H1 (cell line): ENCODE measurements around the gene OST4. TPM values are rescaled to one million over a fixed set of nuclear protein-coding genes. Genes with fewer than 3 reads are reported as not detected.

Experiments used
- CTCF ChIA-PET: fragments of 300-600 bp; sonication (Branson Sonifier 250); formaldehyde crosslinking; loops from one replicate; lab custom pipeline; 2021; ENCODE audit not compliant: partially characterized antibody; lab: Charles Lee
- POLR2A ChIA-PET: fragments of 300-600 bp; sonication (Branson Sonifier 250); formaldehyde crosslinking; loops from one replicate; lab custom pipeline; 2021; ENCODE audit warnings: inconsistent platforms; ENCODE audit not compliant: partially characterized antibody; lab: Charles Lee
- DNase-seq, 2 experiments: peaks; one replicate each; pipeline versions ENCODE4 v3.0.0 to v3.0.0-alpha.2; 2010 to 2022; ENCODE audit warnings: low spot score in 2 of 2, low read depth in 1 of 2, mixed read lengths in 1 of 2
- FAIRE-seq: peaks from 2 replicates; lab custom pipeline; 2011; peaks lifted over from hg19 to GRCh38; lab: Jason Lieb, UNC
- H2AFZ ChIP-seq: 2 replicates; pipeline ENCODE4 v1.8.1; 2012; ENCODE audit warnings: low read length, inconsistent platforms
- H2AK5ac ChIP-seq: 2 replicates; pipeline ENCODE4 v1.6.1; 2013; ENCODE audit warnings: low read depth, low read length
- H2BK120ac ChIP-seq: replicated peaks from 2 replicates; pipeline ENCODE3; 2013; ENCODE audit warnings: low read depth, low read length, inconsistent platforms
- H2BK12ac ChIP-seq: 2 replicates; pipeline ENCODE4 v1.6.1; 2013; ENCODE audit warnings: low read depth, low read length
- H2BK15ac ChIP-seq: 2 replicates; pipeline ENCODE4 v1.6.1; 2013; ENCODE audit warnings: low read length
- H2BK20ac ChIP-seq: 2 replicates; pipeline ENCODE4 v1.6.1; 2013; ENCODE audit warnings: low read length
- H2BK5ac ChIP-seq: 2 replicates; pipeline ENCODE4 v1.6.1; 2013; ENCODE audit warnings: low read depth, low read length
- H3K14ac ChIP-seq: 2 replicates; pipeline ENCODE4 v1.6.1; 2013; ENCODE audit warnings: inconsistent platforms; ENCODE audit not compliant: insufficient read length
- H3K18ac ChIP-seq: 2 replicates; pipeline ENCODE4 v1.6.1; 2013; ENCODE audit warnings: low read length; ENCODE audit errors: extremely low read depth
- H3K23ac ChIP-seq: 2 replicates; pipeline ENCODE4 v1.6.1; 2013; ENCODE audit warnings: inconsistent platforms; ENCODE audit not compliant: insufficient read length
- H3K23me2 ChIP-seq: 2 replicates; pipeline ENCODE4 v1.6.1; 2013; ENCODE audit warnings: low read depth, low read length
- H3K27ac ChIP-seq: 2 replicates; pipeline ENCODE4 v1.6.1; 2011; ENCODE audit warnings: low read depth, low read length, inconsistent platforms
- H3K27me3 ChIP-seq, 4 experiments: replicated peaks in 1 of 4; 1 replicate in 1 of 4; 2 replicates in 3 of 4; pipeline versions ENCODE4 v1.6.1 to v1.8.1; 2011 to 2013; ENCODE audit warnings: low read length in 3 of 4, mild to moderate bottlenecking in 3 of 4, inconsistent platforms in 2 of 4, mixed read lengths in 2 of 4, moderate library complexity in 1 of 4; ENCODE audit not compliant: control insufficient read depth in 3 of 4, insufficient read depth in 3 of 4; ENCODE audit errors: extremely low read depth in 1 of 4
- H3K36me3 ChIP-seq, 4 experiments: 2 replicates each; pipeline versions ENCODE4 v1.6.1 to v1.8.1; 2011 to 2013; ENCODE audit warnings: mild to moderate bottlenecking in 4 of 4, low read length in 3 of 4, moderate library complexity in 2 of 4, control low read depth in 1 of 4, inconsistent platforms in 1 of 4; ENCODE audit not compliant: insufficient read depth in 4 of 4, control insufficient read depth in 2 of 4
- H3K4ac ChIP-seq: replicated peaks from 2 replicates; pipeline ENCODE3; 2013; ENCODE audit warnings: low read length, low read depth, mixed read lengths, inconsistent platforms; ENCODE audit not compliant: insufficient read length
- H3K4me1 ChIP-seq, 4 experiments: replicated peaks in 1 of 4; 1 replicate in 1 of 4; 2 replicates in 3 of 4; pipeline versions ENCODE4 v1.6.1 to v1.8.1; 2011 to 2013; ENCODE audit warnings: low read length in 3 of 4, inconsistent platforms in 2 of 4, mixed read lengths in 1 of 4; ENCODE audit not compliant: insufficient read depth in 4 of 4, control insufficient read depth in 3 of 4
- H3K4me2 ChIP-seq, 2 experiments: 2 replicates each; pipeline versions ENCODE4 v1.6.1 to v1.8.1; 2011 to 2013; ENCODE audit warnings: low read depth in 2 of 2, low read length in 2 of 2, control low read depth in 1 of 2, inconsistent platforms in 1 of 2, mild to moderate bottlenecking in 1 of 2; ENCODE audit not compliant: insufficient read depth in 1 of 2
- H3K4me3 ChIP-seq, 4 experiments: fragments of 200-600, 300-600 bp in 1 of 4; sonication (generic), shearing (Covaris generic), sonication (Bioruptor Twin) in 1 of 4; 2 replicates each; pipeline versions ENCODE4 v1.5.1 to v1.8.1; 2011 to 2016; ENCODE audit warnings: low read length in 4 of 4, low read depth in 3 of 4, control low read depth in 2 of 4, inconsistent platforms in 2 of 4, mild to moderate bottlenecking in 2 of 4, mixed read lengths in 1 of 4, moderate library complexity in 1 of 4; ENCODE audit not compliant: insufficient read depth in 2 of 4; ENCODE audit errors: extremely low read depth in 1 of 4
- H3K56ac ChIP-seq: replicated peaks from 2 replicates; pipeline ENCODE3; 2013; ENCODE audit warnings: low read depth, mild to moderate bottlenecking, mixed read lengths, low read length, inconsistent platforms; ENCODE audit not compliant: insufficient read length
- H3K79me1 ChIP-seq: 2 replicates; pipeline ENCODE4 v1.6.1; 2013; ENCODE audit warnings: low read depth, low read length, control low read depth
- H3K79me2 ChIP-seq, 2 experiments: 2 replicates each; pipeline versions ENCODE4 v1.6.1 to v1.8.1; 2012 to 2013; ENCODE audit warnings: low read length in 2 of 2, mild to moderate bottlenecking in 2 of 2, inconsistent platforms in 1 of 2; ENCODE audit not compliant: insufficient read depth in 2 of 2, control insufficient read depth in 1 of 2
- H3K9ac ChIP-seq, 4 experiments: replicated peaks in 1 of 4; 1 replicate in 1 of 4; 2 replicates in 3 of 4; pipeline versions ENCODE4 v1.6.1 to v1.8.1; 2011 to 2013; ENCODE audit warnings: low read depth in 3 of 4, low read length in 3 of 4, control low read depth in 2 of 4, mild to moderate bottlenecking in 2 of 4, moderate library complexity in 2 of 4, inconsistent platforms in 1 of 4; ENCODE audit errors: extremely low read depth in 1 of 4
- H3K9me3 ChIP-seq, 2 experiments: 2 replicates each; pipeline versions ENCODE4 v1.6.1 to v1.8.1; 2012 to 2013; ENCODE audit warnings: mild to moderate bottlenecking in 2 of 2, moderate library complexity in 2 of 2, control low read depth in 1 of 2, inconsistent platforms in 1 of 2, low read depth in 1 of 2, low read length in 1 of 2, mixed read lengths in 1 of 2; ENCODE audit not compliant: insufficient read depth in 2 of 2
- H4K20me1 ChIP-seq, 2 experiments: replicated peaks in 1 of 2; 2 replicates each; pipeline versions ENCODE3 to v1.8.1; 2011 to 2013; ENCODE audit warnings: inconsistent platforms in 2 of 2, low read length in 2 of 2, mild to moderate bottlenecking in 1 of 2; ENCODE audit not compliant: insufficient read depth in 2 of 2, control insufficient read depth in 1 of 2
- H4K5ac ChIP-seq: 2 replicates; pipeline ENCODE4 v1.6.1; 2013; ENCODE audit warnings: low read length, low read depth, mixed read lengths, inconsistent platforms; ENCODE audit not compliant: insufficient read length
- H4K8ac ChIP-seq: 2 replicates; pipeline ENCODE4 v1.8.0; 2013; ENCODE audit warnings: mild to moderate bottlenecking, moderate library complexity, low read length, inconsistent platforms; ENCODE audit not compliant: insufficient read depth; ENCODE audit errors: extremely low read depth
- H4K91ac ChIP-seq: replicated peaks from 2 replicates; pipeline ENCODE3; 2013; ENCODE audit warnings: low read length, mixed read lengths, inconsistent platforms; ENCODE audit not compliant: insufficient read length
- BACH1 ChIP-seq: IDR thresholded peaks from 2 replicates; pipeline ENCODE4 v1.6.1; 2012; ENCODE audit warnings: low read length, improper control_type of control experiment
- BCL11A ChIP-seq, 2 experiments: IDR thresholded peaks; one replicate each; pipeline ENCODE4 v1.6.1; 2011; ENCODE audit warnings: low read depth in 2 of 2, low read length in 2 of 2, mild to moderate bottlenecking in 2 of 2
- BRCA1 ChIP-seq: IDR thresholded peaks from 2 replicates; pipeline ENCODE4 v1.6.1; 2012; ENCODE audit warnings: low read depth, low read length, improper control_type of control experiment
- CBX5 ChIP-seq: fragments of 300-800, 300-1000 bp; sonication (generic); IDR thresholded peaks from 2 replicates; pipeline ENCODE4 v1.7.1; 2016; ENCODE audit warnings: antibody characterized with exemption, low read length, low read depth
- CBX8 ChIP-seq: fragments of 300-800, 300-1000 bp; sonication (generic); IDR thresholded peaks from 2 replicates; pipeline ENCODE4 v1.7.1; 2016; ENCODE audit warnings: low read depth, low read length, borderline replicate concordance
- CHD1 ChIP-seq: IDR thresholded peaks from 2 replicates; pipeline ENCODE4 v1.6.1; 2012; ENCODE audit warnings: low read depth, low read length, improper control_type of control experiment
- CREB1 ChIP-seq: IDR thresholded peaks from 2 replicates; pipeline ENCODE4 v1.6.1; 2012; ENCODE audit warnings: inconsistent platforms
- CTBP2 ChIP-seq: IDR thresholded peaks from 2 replicates; pipeline ENCODE4 v1.7.0; 2011; ENCODE audit warnings: borderline replicate concordance, mild to moderate bottlenecking, moderate library complexity, mixed read lengths, low read length; ENCODE audit not compliant: insufficient read depth, insufficient read length
- JUND ChIP-seq: IDR thresholded peaks from 2 replicates; pipeline ENCODE4 v1.6.1; 2011; ENCODE audit warnings: mild to moderate bottlenecking, improper control_type of control experiment, low read length
- PHF8 ChIP-seq: fragments of 200-600 bp; sonication (generic); conservative IDR thresholded peaks from 2 replicates; pipeline ENCODE4 v1.7.1; 2012; ENCODE audit warnings: low read depth, mild to moderate bottlenecking, inconsistent platforms, low read length, moderate library complexity
- POLR2A ChIP-seq, 2 experiments: IDR thresholded peaks; 1 replicate in 1 of 2; 2 replicates in 1 of 2; pipeline ENCODE4 v1.6.1; 2011; ENCODE audit warnings: low read depth in 2 of 2, low read length in 2 of 2, mild to moderate bottlenecking in 2 of 2; ENCODE audit errors: control extremely low read depth in 1 of 2
- SUZ12 ChIP-seq: fragments of 200-600 bp; sonication (generic); IDR thresholded peaks from 2 replicates; pipeline ENCODE4 v1.6.1; 2012; ENCODE audit warnings: mild to moderate bottlenecking, inconsistent platforms, low read length, moderate library complexity, mixed read lengths
- YY1 ChIP-seq: IDR thresholded peaks from 2 replicates; pipeline ENCODE4 v1.6.1; 2011; ENCODE audit warnings: low read depth, mild to moderate bottlenecking, low read length
- ZNF274 ChIP-seq: IDR thresholded peaks from 2 replicates; pipeline ENCODE4 v1.7.0; 2012; ENCODE audit warnings: low read length, borderline replicate concordance; ENCODE audit errors: extremely low read depth
- WGBS, 2 experiments: shearing (Covaris generic) in 1 of 2; methylation state at CpG; one replicate each; pipeline versions ENCODE4 v1.1.6 to v1.1.7; 2013 to 2015; ENCODE audit warnings: low lambda C conversion rate in 2 of 2, mixed read lengths in 2 of 2, inconsistent platforms in 1 of 2, low coverage in 1 of 2, missing lambda C conversion rate in 1 of 2; ENCODE audit not compliant: insufficient replicate concordance in 2 of 2, insufficient coverage in 1 of 2, insufficient read length in 1 of 2; ENCODE audit errors: extremely low coverage in 1 of 2, missing lambda C conversion rate in 1 of 2; 5-methylcytosine and 5-hydroxymethylcytosine counted together
- polyA plus RNA-seq, 7 experiments: library from polyadenylated mRNA; depleted of rRNA in 3 of 7; stranded (reverse) in 5 of 7; unstranded in 2 of 7; fragments of >200 nt in 5 of 7; fragments of 200-250 nt in 2 of 7; gene quantifications; 1 replicate in 5 of 7; 2 replicates in 1 of 7; 4 replicates in 1 of 7; pipeline versions ENCODE4 v1.2.1 to v1.2.3, GENCODE V29; 2011 to 2013; ENCODE audit warnings: missing spikeins in 2 of 7, mixed read lengths in 2 of 7
- total RNA-seq: library from RNA; stranded (reverse); fragmentation: NEBNext Ultra II Directional; extraction: Animal tissue kit (Norgen Biotek cat#: 25700); gene quantifications from 2 replicates; pipeline ENCODE4 v1.2.1, GENCODE V29; 2021
- TF ChIP-seq, protein P1 (sequence below): IDR thresholded peaks from 2 replicates; pipeline ENCODE4 v1.6.1; 2011; ENCODE audit warnings: low read depth, mild to moderate bottlenecking, low read length; ENCODE audit not compliant: insufficient read depth

OST4 gene
- total and polyA plus RNA-seq, 2 of the 8 experiments (the other 6 are each of a cell fraction or from before 2014, with no cell fraction given) = 225 to 865 TPM

DNA sequence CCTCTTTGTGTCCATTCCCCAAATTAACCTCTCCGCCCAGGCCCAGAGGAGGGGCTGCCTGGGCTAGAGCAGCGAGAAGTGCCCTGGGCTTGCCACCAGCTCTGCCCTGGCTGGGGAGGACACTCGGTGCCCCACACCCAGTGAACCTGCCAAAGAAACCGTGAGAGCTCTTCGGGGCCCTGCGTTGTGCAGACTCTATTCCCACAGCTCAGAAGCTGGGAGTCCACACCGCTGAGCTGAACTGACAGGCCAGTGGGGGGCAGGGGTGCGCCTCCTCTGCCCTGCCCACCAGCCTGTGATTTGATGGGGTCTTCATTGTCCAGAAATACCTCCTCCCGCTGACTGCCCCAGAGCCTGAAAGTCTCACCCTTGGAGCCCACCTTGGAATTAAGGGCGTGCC, 28.6 kb upstream of the OST4 start:
- Histone ChIP-seq H4K8ac (no peak overlapping the region), H3K9ac (no peak overlapping the region), H4K5ac (no peak overlapping the region), H3K23ac (no peak overlapping the region), H3K9me3 (no peaks in the 10 kb centered on the region), H3K27me3 (no peaks in the 10 kb centered on the region), H3K18ac (no peak overlapping the region), H2AFZ (no peak overlapping the region), H3K4me2 (no peak overlapping the region), H4K20me1 (no peaks in the 10 kb centered on the region), H3K79me1 (no peaks in the 10 kb centered on the region; the same call in 1 of the 2 replicates), H2BK12ac (no peak overlapping the region), H2AK5ac (no peak overlapping the region), H2BK5ac (no peak overlapping the region), H2BK120ac (no peak overlapping the region), H3K4ac (no peak overlapping the region), H2BK20ac (no peak overlapping the region), H3K4me1 (peaks cover 0 to 2% (median under 1%) of the 10 kb centered on the region in 4 experiments; a peak in 2 of 7 replicates), H4K91ac (no peak overlapping the region), H3K36me3 (no peaks in the 10 kb centered on the region), H3K79me2 (no peaks in the 10 kb centered on the region), H3K56ac (no peak overlapping the region), H3K14ac (no peak overlapping the region), H2BK15ac (no peak overlapping the region), H3K27ac (no peak overlapping the region), H3K4me3 (no peak overlapping the region), H3K23me2 (no peaks in the 10 kb centered on the region)
- DNase-seq = no peak
- POLR2A ChIA-PET = interaction anchor here (0.7 to 3.4 kb wide), 8 partner anchors 14 to 149 kb away, joined by 3 to 10 read pairs (median 3); partner anchors contain the start of genes ATRAID, OST4, PREB and SLC5A6
- FAIRE-seq = no peak
- 82% methylated on average over 9 of the region's 10 CpGs; no CpG with 5 or more reads in 1 of the 2 experiments for WGBS, 2 experiments
- CTCF ChIA-PET = interaction anchor here (0.7 to 12.7 kb wide), 28 partner anchors 11 to 204 kb away, joined by 3 to 120 read pairs (median 8); partner anchors contain the start of genes ABHD1, KHK, PREB and PRR30
- TF ChIP-seq BACH1 = no peak
- no peak for TF ChIP-seq ZNF274
- no peak for TF ChIP-seq CBX5
- TF ChIP-seq BCL11A (IDR thresholded peaks at IDR 0.05; ENCODE audit: low read depth in 2 of 2, low read length in 2 of 2) = no peak
- TF ChIP-seq CBX8 = no peak
- no peak for TF ChIP-seq POLR2A (IDR thresholded peaks at IDR 0.05; ENCODE audit: control extremely low read depth in 1 of 2, low read depth in 2 of 2, low read length in 2 of 2)
- TF ChIP-seq JUND = no peak
- TF ChIP-seq SUZ12 = no peak
- TF ChIP-seq YY1 = no peak
- TF ChIP-seq PHF8 = no peak
- TF ChIP-seq, protein P1, sequence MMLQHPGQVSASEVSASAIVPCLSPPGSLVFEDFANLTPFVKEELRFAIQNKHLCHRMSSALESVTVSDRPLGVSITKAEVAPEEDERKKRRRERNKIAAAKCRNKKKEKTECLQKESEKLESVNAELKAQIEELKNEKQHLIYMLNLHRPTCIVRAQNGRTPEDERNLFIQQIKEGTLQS = no peak
- no peak for TF ChIP-seq CTBP2
- no peak for TF ChIP-seq BRCA1
- no peak for TF ChIP-seq CREB1
- no peak for TF ChIP-seq CHD1
